Effector CD8-positive, alpha-beta T cell (primary cell): ENCODE measurements around the gene RPTOR.
"Not testable (repeated sequence)": the region's sequence is repeated elsewhere in the genome, so short reads cannot be mapped to it uniquely, and the experiment has no call there.

Experiments
- DNase-seq: peaks from one replicate; lab custom pipeline; 2025; lab: John Stamatoyannopoulos, UW

RPTOR gene

DNA sequence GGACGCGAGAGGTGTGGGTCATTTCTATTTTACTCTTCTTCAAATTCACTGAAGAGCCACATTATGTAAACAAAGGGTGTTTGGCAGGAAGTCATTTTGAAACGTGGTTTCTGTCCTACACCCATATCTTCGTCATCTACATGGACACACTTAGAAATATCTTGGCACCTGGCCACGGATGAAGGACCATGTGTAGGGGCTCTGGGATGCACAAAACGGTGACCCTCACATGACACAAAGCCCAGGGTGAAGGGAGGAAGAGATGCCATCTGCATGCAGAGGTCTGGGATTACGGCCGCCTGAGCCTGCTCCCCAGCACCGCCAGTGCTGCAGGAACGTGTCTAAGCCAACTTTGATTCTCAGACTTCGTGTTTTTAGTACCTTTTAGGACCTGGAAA is 316.8 kb downstream of the RPTOR start:
- no peak for DNase-seq

DNA sequence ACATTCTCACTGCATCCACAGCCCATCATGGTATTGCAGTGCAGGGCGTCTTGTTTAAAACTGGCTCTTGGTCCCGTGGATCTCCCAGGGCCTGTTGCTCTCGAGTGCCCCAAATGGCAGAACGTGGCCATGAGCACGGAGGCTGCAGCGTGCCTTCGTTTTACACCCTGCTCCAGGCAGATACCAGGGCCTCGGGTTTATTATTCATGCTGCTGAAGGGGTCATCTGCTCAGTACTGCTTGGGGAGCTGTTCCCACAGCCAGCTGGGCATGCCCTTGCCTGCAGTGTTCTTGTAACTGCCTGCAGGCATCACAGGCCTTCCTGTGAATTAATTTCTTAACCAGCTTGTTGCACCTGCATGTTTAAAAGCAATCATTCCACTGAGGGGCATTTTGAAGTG is 317.3 kb downstream of the RPTOR start:
- DNase-seq: peak; percentile 9

DNA sequence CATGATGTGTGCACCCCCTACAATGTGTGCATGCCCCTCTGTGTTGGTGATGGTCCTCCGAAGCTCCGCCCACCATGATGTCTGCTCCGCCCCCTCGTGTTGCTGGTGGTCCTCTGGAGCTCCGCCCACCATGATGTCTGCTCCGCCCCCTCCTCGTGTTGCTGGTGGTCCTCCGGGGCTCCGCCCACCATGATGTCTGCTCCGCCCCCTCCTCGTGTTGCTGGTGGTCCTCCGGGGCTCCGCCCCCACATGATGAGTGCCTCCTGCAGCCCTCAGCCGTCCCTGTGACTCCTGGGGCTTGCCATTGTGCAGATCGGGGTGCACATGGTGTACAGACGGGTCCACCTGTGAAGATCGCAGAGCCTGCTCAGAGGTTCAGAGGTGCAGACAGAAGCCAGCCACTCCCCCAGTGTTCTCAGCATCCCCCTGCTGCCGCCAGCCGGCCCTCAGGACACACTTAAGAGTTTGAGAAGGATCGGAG is 317.9 kb downstream of the RPTOR start:
- DNase-seq: no peak

DNA sequence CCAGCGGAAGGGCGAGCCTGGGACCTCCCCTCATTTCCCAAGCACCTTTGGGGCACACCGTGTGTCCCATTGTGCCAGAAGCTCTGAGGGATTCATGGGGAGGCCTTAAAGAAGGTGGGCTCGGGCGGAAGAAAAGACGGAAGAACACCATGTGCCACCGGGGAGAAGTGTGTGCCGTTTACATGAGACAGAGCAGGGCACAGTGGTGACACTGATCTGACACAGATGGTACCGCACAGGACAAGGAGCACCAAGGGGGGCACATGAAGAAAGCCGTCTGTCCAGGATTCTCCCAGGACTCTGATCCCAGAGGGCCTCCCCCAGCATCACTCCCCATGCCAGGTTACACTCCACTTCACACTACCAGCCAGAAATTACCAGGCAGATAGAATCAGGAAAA is 318.3 kb downstream of the RPTOR start:
- DNase-seq: no peak

DNA sequence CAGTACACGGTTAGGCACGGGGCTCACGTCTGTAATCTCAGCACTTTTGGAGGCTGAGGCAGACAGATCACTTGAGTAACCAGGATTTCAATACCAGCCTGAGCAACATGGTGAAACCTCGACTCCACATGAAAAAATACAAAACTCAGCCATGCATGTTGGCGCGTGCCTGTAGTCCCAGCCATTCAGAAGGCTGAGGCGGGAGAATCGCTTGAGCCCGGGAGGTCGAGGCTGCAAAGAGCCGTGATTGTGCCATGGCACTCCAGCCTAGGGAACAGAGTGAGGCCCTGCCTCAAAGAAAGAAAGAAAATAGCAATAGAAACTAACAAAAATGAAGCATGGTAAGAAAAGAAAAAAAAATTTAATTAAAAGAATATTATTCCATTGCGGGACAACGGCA is 319.0 kb downstream of the RPTOR start:
- no peak for DNase-seq

DNA sequence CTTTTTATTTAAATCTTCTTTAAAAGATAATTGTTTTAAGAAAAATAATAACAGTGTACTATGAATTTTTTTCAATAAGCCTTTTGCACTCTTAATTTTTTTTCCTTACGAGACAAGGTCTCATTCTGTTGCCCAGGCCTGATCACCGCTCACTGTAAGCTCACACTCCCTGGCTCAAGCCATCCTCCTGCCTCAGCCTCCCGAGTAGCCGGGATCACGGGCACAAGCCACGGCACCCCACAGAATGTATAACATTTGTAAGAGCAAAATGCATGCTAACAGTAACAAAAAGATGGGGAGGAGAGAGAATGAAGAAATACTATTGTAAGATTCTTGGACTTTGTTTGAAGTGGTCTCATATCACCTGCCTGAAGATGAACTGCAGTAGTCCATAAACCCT is 320.1 kb downstream of the RPTOR start:
- DNase-seq: no peak

DNA sequence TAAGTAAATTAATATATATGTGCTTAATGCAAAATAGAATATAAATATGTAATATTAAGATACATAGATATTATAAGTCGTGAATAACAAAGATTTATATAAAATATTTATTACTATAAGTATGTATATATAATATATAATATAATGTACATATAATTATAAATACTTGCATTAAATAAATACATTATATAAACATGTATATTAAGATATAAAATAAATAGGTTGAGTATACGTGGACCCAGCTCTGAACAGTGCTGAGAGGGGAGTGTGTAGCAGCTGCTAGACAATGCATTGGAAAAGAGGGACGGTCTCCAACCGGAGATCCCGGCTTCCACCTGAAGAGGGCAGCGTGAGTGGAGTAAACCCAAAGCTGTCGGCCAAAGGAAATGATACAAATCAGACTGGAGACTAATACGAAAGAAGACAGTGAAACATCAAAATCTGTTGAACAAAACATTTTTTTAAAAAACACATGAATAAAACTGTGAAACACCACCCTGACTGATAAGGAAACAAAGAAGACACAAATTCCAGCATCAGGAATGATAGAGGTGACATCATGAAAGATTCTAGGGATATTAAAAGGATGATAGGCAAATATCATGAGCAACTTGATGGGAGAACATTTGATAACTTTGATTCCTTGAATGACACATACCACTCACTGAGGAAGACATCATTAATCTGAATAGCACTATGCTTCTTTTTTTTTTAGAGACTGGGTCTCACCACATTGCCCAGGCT is 321.6 kb downstream of the RPTOR start:
- DNase-seq: no peak

DNA sequence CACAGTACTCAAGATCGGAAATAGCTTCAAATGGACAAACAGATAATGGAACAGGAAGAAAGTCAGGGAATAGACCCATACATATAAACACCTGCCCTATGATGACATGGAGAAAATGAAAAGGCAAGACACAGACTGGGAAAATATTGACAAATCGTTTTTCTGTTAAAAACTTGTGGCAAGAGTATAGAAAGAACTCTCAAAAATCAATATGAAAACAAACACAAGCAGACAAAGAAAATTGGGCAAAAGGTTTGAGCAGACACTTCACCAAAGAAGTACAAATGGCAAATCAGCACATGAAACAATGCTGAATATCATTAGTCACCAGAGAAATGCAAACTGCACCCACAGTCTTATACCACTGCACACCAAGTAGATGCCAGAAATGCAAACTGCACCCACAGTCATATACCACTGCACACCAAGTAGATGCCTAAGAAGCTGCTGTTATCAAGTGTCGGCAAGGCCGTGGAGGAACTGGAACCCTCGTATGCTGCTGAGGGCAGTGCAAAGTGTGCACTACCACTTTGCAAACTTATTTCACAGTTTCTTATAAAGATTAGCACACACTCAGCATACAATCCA is 323.5 kb downstream of the RPTOR start:
- no peak for DNase-seq

DNA sequence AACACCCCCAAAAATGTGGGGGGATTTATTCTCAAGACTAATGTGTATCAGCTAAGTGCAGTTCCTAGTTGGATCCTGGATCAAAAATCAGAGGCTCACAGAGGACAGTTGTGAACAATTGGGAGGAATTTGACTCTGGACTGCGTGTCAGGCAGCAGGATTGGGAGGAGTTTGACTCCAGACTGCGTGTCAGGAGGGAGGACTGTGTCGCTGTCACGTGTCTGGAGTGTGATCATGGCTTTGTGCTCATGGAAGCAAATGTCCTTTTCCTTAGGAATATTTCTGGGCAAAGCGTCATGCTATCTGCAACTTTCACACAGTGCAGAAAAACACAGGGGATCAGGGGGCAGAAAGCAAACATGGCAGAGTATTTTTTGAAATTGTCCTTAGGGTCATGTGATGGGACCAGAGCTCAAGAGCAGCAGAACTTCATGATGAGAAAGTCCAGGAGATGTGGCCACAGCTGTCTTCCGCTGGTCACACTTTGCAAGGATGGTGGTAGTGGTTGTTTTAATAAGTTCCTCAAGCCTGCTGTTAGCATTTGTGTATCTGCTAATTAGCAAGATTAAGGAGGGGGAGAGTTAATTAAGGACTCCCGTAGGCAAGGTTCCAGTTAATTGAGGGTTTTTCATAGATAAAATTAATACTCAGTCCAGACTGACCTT is 325.0 kb downstream of the RPTOR start:
- DNase-seq: no peak

DNA sequence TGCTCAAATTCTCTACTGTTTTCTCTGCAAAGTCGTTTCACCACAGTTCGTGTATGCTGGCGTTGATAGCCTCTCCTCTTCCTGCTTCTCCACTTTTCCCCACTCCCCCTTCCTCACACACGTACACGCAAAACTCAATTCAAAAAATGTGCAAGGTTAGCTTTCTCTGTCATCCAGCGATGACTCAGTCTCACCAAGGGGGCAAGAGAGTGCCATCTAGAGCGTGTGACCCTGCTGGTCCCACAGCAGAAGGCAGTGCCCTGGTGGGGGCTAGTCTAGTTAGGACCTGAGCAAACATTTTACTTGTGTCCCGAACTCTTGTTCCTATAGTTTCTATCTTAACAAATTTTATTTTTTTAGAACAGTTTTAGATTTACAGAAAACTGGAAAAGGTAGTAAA is 325.8 kb downstream of the RPTOR start:
- no peak for DNase-seq

DNA sequence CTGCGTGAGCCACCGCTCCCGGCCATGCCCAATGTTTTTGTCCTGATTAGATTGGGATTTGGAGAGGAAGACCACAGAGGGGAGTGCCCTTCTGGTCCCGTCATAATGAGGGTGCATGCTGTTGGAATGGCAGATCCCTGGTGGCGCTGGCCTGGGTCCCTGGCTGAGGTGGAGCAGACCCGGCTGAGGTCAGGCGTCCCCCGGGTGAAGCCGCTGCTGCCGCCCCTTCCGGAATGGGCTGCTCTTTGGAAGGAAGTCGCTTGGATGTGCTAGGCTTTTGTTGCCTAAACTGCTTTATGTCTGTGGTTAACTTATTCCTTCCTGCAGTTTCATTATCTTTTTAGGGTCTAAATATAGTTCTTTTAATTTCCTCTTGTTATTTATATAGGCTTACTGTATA is 326.7 kb downstream of the RPTOR start:
- DNase-seq: no peak

DNA sequence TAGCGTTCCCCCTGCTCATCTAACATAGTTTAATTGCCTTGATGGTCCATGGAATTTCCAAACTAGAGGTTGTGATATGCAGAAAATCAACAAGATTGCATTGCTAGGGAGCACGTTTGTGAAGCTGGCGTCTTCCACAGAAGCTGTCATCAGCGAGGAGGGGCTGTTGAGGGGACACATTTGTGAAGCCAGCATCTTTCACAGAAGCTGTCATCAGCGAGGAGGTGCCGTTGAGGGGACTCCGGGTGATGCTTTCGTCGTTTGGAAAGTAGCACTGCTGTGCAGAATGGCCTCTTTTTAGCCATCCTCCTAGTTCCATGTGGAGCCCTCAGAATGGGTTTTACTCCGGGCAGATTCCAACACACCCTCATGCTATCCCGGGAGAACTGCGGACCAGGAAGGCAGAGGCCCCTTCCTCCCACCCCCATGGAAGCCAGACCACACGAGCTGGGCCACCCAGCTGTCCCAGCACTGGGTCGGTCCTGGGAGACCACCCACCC is 327.4 kb downstream of the RPTOR start:
- DNase-seq: no peak

DNA sequence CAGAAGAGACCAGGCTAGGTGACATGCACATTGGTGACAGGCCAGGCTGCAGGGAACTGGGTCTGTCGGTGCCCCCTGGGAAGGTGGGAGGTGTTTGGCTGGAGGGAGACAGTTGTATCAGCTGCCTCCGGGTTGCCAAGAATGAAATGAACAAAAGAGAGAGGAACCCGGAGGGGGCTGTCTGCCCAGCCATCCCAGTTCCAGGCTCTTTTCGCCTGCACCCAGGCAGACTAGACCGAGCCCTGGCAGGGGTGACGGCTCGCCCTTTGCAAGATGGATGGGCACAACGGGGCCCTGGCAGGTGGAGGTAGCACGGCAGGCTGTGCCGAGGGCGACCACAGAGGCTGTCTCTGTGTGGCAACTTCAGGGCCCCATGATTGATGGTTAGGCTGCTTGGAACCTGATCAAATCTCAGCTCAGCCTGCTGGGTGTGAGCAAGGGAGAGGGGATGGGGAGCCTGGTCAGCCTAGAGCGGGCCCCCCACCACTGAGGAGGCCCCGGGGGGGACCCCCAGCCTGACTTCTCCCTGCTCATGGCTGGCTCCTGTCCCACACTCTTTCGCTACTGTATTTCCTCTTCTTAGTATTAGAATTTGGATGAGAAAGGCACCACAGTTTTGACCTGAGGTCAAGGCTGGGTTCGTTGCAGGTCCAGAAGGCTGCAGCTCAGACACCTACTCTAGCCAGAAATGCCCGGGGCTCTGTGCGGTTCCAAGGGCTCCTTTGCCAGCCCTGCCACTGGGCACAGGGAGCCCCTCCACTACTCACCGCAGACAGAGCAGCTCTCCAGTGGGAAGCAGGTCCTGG is 328.1 kb downstream of the RPTOR start:
- no peak for DNase-seq

DNA sequence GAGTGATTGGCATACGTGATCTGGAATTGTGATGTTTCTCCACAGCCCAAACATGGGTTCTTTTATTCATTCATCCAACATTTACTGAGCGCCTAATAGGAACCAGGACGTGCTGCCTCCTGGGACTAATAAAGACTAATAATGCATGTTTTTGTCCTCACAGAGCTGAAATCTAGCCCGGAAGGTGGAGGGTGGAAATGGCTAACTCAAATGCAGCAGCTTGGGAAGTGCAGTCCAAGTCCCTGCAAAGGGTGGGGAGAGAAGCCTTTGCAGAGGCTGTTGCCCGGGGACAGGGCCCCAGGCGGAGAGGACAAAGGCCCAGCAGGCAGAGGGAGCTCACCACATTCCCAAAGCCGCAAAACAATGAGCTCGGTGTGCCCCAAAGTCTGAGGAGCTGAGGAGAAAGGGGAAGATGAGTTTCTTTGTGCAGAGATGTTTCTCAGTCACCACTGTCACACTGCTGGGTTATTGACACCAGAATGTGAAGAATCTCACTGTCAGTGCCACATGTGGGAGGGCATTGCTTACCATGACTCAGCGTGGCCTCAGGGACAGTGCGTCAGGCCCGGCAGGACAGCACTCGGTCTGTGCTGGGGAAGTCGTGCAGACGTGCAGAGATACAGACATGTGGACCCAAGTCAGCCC is 328.8 kb downstream of the RPTOR start:
- DNase-seq: no peak

DNA sequence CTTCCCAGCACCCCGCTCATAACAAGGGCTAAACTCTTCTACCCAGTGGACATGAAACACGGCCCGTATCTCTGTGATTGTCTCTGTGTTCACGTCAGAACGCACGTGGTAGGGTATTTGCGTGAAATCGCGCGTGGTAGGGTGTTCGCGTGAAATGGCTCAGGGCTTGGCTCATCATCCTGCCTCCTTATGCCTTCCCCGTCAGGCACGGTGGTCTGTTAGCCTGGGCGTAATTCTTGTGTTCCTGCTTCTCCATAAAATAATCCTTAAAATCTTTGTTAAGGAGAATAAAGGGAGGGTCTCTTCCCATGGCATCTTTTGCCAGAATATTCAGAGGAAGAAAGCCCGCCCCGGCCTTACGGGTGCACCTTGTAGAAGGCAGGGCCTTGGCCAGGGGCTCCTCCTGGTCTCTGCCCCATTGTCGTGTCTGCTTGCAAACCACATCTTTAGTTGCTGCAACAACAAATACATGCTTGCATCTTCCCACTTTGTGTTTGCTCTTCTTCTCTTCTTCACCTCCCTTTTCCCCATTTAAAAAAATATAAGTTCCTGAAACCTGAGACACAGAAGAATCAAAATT is 330.3 kb downstream of the RPTOR start:
- no peak for DNase-seq

DNA sequence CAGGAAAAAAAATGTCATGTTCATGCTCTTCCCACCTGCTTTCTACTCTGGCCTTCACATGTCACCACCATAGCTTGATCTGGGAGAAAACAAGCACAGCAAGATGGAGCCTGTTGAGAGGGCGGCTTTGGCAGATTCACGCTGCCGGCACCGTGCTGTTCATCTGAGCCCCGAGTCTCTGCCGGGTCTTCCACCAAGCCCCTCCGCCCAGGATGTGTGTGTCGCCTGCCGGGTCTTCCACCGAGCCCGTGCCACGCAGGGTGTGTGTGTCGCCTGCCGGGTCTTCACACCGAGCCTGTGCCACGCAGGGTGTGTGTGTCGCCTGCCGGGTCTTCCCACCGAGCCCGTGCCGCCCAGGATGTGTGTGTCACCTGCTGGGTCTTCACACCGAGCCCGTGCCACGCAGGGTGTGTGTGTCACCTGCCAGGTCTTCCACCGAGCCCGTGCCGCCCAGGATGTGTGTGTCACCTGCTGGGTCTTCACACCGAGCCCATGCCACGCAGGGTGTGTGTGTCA is 330.9 kb downstream of the RPTOR start:
- DNase-seq: not testable (repeated sequence)

DNA sequence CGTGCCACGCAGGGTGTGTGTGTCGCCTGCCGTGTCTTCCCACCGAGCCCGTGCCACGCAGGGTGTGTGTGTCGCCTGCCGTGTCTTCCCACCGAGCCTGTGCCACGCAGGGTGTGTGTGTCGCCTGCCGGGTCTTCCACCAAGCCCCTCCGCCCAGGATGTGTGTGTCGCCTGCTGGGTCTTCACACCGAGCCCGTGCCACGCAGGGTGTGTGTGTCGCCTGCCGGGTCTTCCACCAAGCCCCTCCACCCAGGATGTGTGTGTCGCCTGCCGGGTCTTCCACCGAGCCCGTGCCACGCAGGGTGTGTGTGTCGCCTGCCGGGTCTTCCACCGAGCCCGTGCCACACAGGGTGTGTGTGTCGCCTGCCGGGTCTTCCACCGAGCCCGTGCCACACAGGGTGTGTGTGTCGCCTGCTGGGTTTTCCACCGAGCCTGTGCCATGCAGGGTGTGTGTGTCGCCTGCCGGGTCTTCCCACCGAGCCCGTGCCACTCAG is 331.9 kb downstream of the RPTOR start:
- DNase-seq: not testable (repeated sequence)

DNA sequence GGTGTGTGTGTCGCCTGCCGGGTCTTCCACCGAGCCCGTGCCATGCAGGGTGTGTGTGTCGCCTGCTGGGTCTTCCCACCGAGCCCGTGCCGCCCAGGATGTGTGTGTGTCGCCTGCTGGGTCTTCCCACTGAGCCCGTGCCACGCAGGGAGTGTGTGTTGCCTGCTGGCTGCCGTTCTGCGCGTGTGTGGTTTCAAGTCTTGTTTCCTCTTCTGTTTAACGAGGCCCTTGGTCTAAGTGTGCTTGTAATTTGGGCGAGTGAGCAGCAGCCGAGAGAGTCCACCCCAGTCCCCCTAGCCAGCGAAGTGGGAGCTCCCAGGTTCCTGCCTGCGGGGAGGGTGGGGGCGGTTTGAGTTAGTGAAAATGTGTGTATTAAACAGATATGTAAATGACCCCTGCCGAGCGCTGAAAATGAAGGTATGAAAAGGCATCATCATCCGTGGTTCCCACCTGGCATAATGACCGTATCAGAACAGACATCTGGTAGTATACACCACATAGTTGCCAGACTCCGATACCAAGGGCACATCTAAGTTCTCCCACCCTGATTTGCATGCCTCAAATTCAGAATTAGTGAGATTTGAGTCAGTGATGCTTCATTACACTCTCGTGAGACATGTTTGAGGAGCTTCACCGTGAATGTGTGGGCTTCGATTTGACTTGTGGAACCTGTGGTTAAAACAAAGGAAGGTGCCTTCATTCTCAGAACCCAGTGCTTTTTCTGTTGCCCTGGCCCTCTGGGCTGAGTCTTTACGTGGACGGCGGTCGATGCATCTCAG is 332.5 kb downstream of the RPTOR start:
- DNase-seq: no peak

DNA sequence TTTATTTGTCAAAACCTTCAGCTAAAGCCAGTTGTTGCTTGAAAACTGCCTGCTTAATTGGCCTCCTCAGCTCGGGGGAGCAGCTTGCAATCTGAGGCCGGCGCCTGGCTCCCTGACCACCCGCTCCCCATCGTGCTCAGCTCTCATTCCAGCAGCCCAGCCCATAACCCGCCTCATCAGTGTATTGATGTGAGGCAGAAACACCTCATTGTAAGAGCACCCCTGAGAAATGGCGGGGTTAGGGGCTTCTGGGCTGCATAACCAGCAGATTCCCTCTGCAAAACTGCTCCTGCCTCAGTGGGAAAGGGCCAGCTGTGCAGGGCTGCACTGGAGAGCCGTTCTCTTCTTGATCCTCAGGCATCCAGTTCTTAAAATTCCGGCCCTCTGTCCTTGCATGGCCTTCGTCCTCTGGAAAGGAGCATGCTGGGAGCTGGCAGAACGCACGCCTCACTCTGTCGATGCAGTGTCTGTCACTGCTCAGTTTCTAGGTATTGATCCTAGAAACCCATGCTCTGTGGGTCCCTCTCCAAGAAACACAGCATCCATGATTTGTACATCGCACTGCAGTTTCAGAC is 333.2 kb downstream of the RPTOR start:
- DNase-seq: no peak
